Effector memory CD8-positive, alpha-beta T cell (primary cell): ENCODE results near the gene MMS19.

Experiments used
- ATAC-seq: fragments of 150-1000 bp; cut with Tn5 transposase; replicated peaks from 2 replicates; pipeline ENCODE4 v1.10.0; 2021; ENCODE audit warnings: mild to moderate bottlenecking, moderate library complexity
- DNase-seq, 3 experiments: peaks; one replicate each; pipeline ENCODE4 v3.0.0; 2021
- H3K27ac Mint-ChIP-seq, 2 donors: one replicate each; pipeline ENCODE4 v1.8.0; 2022; ENCODE audit warnings: mild to moderate bottlenecking in 2 of 2, mixed read lengths in 2 of 2, moderate library complexity in 2 of 2
- H3K27me3 Mint-ChIP-seq, 2 donors: one replicate each; pipeline ENCODE4 v1.8.0; 2022; ENCODE audit warnings: mixed read lengths in 2 of 2
- H3K36me3 Mint-ChIP-seq: one replicate; pipeline ENCODE4 v1.8.0; 2022; ENCODE audit warnings: mild to moderate bottlenecking, moderate library complexity, mixed read lengths; ENCODE audit not compliant: insufficient read depth
- H3K4me1 Mint-ChIP-seq, 2 donors: one replicate each; pipeline ENCODE4 v1.8.0; 2022; ENCODE audit warnings: low read depth in 2 of 2, mixed read lengths in 2 of 2
- H3K4me3 Mint-ChIP-seq, 2 donors: one replicate each; pipeline ENCODE4 v1.8.0; 2022; ENCODE audit warnings: mild to moderate bottlenecking in 2 of 2, mixed read lengths in 2 of 2, moderate library complexity in 2 of 2
- H3K9me3 Mint-ChIP-seq, 2 donors: one replicate each; pipeline ENCODE4 v1.8.0; 2022; ENCODE audit warnings: mixed read lengths in 2 of 2

Gene MMS19

GRCh38 chr10:97506199-97506991, 8.2 kb upstream of the MMS19 start:
- DNase-seq (no peak), ATAC-seq (no peak)
- Mint-ChIP-seq H3K4me3 (no peak overlapping the region), H3K4me1 (no peaks in the 10 kb centered on the region), H3K27ac (no peak overlapping the region), H3K36me3 (peaks cover 4% of the 10 kb centered on the region), H3K27me3 (peaks cover 18% of the 10 kb centered on the region in 2 donors), H3K9me3 (no peaks in the 10 kb centered on the region)

GRCh38 chr10:97505152-97505551, 6.9 kb upstream of the MMS19 start:
- H3K4me1 Mint-ChIP-seq = peaks cover 0 to 4% of the 10 kb centered on the region in 2 donors
- no peaks in the 10 kb centered on the region for H3K9me3 Mint-ChIP-seq
- H3K27ac Mint-ChIP-seq = no peak overlapping the region
- H3K27me3 Mint-ChIP-seq = peaks cover 30 to 31% of the 10 kb centered on the region in 2 donors
- no peak overlapping the region for H3K4me3 Mint-ChIP-seq
- ATAC-seq = no peak
- DNase-seq = no peak
- peaks cover 4% of the 10 kb centered on the region for H3K36me3 Mint-ChIP-seq

- Mint-ChIP-seq H3K4me1 (peaks cover 0 to 4% of the 10 kb centered on the region in 2 donors), H3K27me3 (peaks cover 26 to 34% of the 10 kb centered on the region in 2 donors), H3K9me3 (no peaks in the 10 kb centered on the region), H3K36me3 (peaks cover 5% of the 10 kb centered on the region), H3K4me3 (no peak overlapping the region), H3K27ac (no peak overlapping the region)
- ATAC-seq (no peak), DNase-seq (no peak)
Measured at GRCh38 chr10:97503406-97503805, 5.2 kb upstream of the MMS19 start.

- Mint-ChIP-seq H3K36me3 (peaks cover 10% of the 10 kb centered on the region), H3K4me1 (peaks cover 3 to 8% of the 10 kb centered on the region in 2 donors), H3K27me3 (peaks cover 26 to 34% of the 10 kb centered on the region in 2 donors), H3K9me3 (no peaks in the 10 kb centered on the region), H3K27ac (no peak overlapping the region), H3K4me3 (no peak overlapping the region)
- ATAC-seq = no peak
- no peak for DNase-seq
Measured at GRCh38 chr10:97502916-97503315, 4.7 kb upstream of the MMS19 start.

GRCh38 chr10:97500297-97500575, 2.0 kb upstream of the MMS19 start:
- Mint-ChIP-seq H3K36me3 (peaks cover 13% of the 10 kb centered on the region), H3K27ac (no peak overlapping the region), H3K9me3 (no peaks in the 10 kb centered on the region), H3K4me3 (no peak overlapping the region), H3K27me3 (peaks cover 26 to 34% of the 10 kb centered on the region in 2 donors), H3K4me1 (peaks cover 15 to 20% of the 10 kb centered on the region in 2 donors)
- DNase-seq (no peak), ATAC-seq (no peak)

GRCh38 chr10:97499561-97500296, 1.5 kb upstream of the MMS19 start:
- peaks cover 26 to 34% of the 10 kb centered on the region in 2 donors for H3K27me3 Mint-ChIP-seq
- H3K27ac Mint-ChIP-seq = no peak overlapping the region
- H3K4me3 Mint-ChIP-seq = peak overlapping the region; percentile 96 to 98
- ATAC-seq (no peak), DNase-seq (peak in 1 of 3 experiments; percentile 7)
- peaks cover 13% of the 10 kb centered on the region for H3K36me3 Mint-ChIP-seq
- H3K4me1 Mint-ChIP-seq = peaks cover 18 to 23% of the 10 kb centered on the region in 2 donors
- no peaks in the 10 kb centered on the region for H3K9me3 Mint-ChIP-seq

GRCh38 chr10:97498841-97499560, 779 bp upstream of the MMS19 start, which contains the start of gene UBTD1:
Gene UBTD1, plus strand, starts transcription at chr10:97498924. Its CDS starts 280 bp downstream, at chr10:97499204.
- peaks cover 26 to 34% of the 10 kb centered on the region in 2 donors for H3K27me3 Mint-ChIP-seq
- H3K36me3 Mint-ChIP-seq = peaks cover 13% of the 10 kb centered on the region
- peak; percentile 20 to 46 (median 20) for DNase-seq
- H3K4me1 Mint-ChIP-seq = peaks cover 21 to 30% of the 10 kb centered on the region in 2 donors
- no peaks in the 10 kb centered on the region for H3K9me3 Mint-ChIP-seq
- peak; percentile 2 for ATAC-seq
- peak within 1 kb of the TSS; percentile 96 to 98 for H3K27ac Mint-ChIP-seq
- H3K4me3 Mint-ChIP-seq = peak within 1 kb of the TSS; percentile 96 to 98

GRCh38 chr10:97497572-97498075, 598 bp downstream of the MMS19 start:
- peaks cover 21 to 38% of the 10 kb centered on the region in 2 donors for H3K4me1 Mint-ChIP-seq

GRCh38 chr10:97494863-97495506, 3.2 kb downstream of the MMS19 start:
- Mint-ChIP-seq H3K4me3 (peak overlapping the region in 1 of 2 donors; percentile 25), H3K27me3 (peaks cover 2 to 3% of the 10 kb centered on the region in 2 donors), H3K36me3 (peaks cover 13% of the 10 kb centered on the region), H3K9me3 (no peaks in the 10 kb centered on the region), H3K27ac (no peak overlapping the region), H3K4me1 (peaks cover 30 to 40% of the 10 kb centered on the region in 2 donors)
- DNase-seq (no peak), ATAC-seq (no peak)

More at GRCh38 chr10:97497572-97498075, 598 bp downstream of the MMS19 start:
- DNase-seq (peak; percentile 31 to 41 (median 37)), ATAC-seq (peak; percentile 11)
- Mint-ChIP-seq H3K9me3 (no peaks in the 10 kb centered on the region), H3K36me3 (peaks cover 13% of the 10 kb centered on the region), H3K27ac (peak overlapping the region; percentile 96 to 98), H3K27me3 (peaks cover 26 to 28% of the 10 kb centered on the region in 2 donors), H3K4me3 (peak overlapping the region; percentile 96 to 98)

- Mint-ChIP-seq H3K9me3 (no peaks in the 10 kb centered on the region), H3K4me1 (peaks cover 33 to 46% of the 10 kb centered on the region in 2 donors), H3K4me3 (no peak overlapping the region), H3K36me3 (peaks cover 13% of the 10 kb centered on the region), H3K27ac (no peak overlapping the region), H3K27me3 (no peaks in the 10 kb centered on the region)
- DNase-seq (no peak), ATAC-seq (no peak)
Measured at GRCh38 chr10:97494151-97494550, 4.1 kb downstream of the MMS19 start.

- Mint-ChIP-seq H3K4me1 (peaks cover 24 to 35% of the 10 kb centered on the region in 2 donors), H3K36me3 (peaks cover 4% of the 10 kb centered on the region), H3K4me3 (no peak overlapping the region), H3K9me3 (no peaks in the 10 kb centered on the region), H3K27ac (peak overlapping the region; percentile 44 to 73), H3K27me3 (no peaks in the 10 kb centered on the region)
- DNase-seq (no peak), ATAC-seq (no peak)
Measured at GRCh38 chr10:97490592-97490991, 7.6 kb downstream of the MMS19 start.

GRCh38 chr10:97485647-97486281, 12.5 kb downstream of the MMS19 start:
- peaks cover 15 to 23% of the 10 kb centered on the region in 2 donors for H3K4me1 Mint-ChIP-seq
- H3K27me3 Mint-ChIP-seq = no peaks in the 10 kb centered on the region
- H3K36me3 Mint-ChIP-seq = peaks cover 22% of the 10 kb centered on the region
- H3K9me3 Mint-ChIP-seq = no peaks in the 10 kb centered on the region
- DNase-seq (no peak), ATAC-seq (no peak)
- no peak overlapping the region for H3K4me3 Mint-ChIP-seq
- H3K27ac Mint-ChIP-seq = peak overlapping the region; percentile 32 to 84
